Mucosa of rectum (tissue), 2 donors: ENCODE measurements around the gene KIF26B.

Experiments
- H3K27ac ChIP-seq, 2 donors: one replicate each; pipeline ENCODE4 v1.7.0; 2013; ENCODE audit warnings: inconsistent platforms in 2 of 2, low read depth in 2 of 2, low read length in 2 of 2
- H3K27me3 ChIP-seq, 2 donors: one replicate each; pipeline ENCODE4 v1.7.0; 2013; ENCODE audit warnings: low read length in 2 of 2; ENCODE audit not compliant: control insufficient read depth in 2 of 2, insufficient read depth in 2 of 2
- H3K36me3 ChIP-seq, 2 donors: one replicate each; pipeline ENCODE4 v1.7.0; 2013; ENCODE audit warnings: low read length in 2 of 2; ENCODE audit not compliant: control insufficient read depth in 2 of 2, insufficient read depth in 2 of 2
- H3K4me1 ChIP-seq, 2 donors: one replicate each; pipeline ENCODE4 v1.7.0; 2013; ENCODE audit warnings: low read length in 2 of 2, mild to moderate bottlenecking in 1 of 2; ENCODE audit not compliant: control insufficient read depth in 2 of 2, insufficient read depth in 2 of 2
- H3K4me3 ChIP-seq, 2 donors: one replicate each; pipeline ENCODE4 v1.7.0; 2013; ENCODE audit warnings: low read length in 2 of 2
- H3K9ac ChIP-seq, 2 donors: one replicate each; pipeline ENCODE4 v1.7.0; 2013; ENCODE audit warnings: low read length in 2 of 2, low read depth in 1 of 2, mild to moderate bottlenecking in 1 of 2
- H3K9me3 ChIP-seq, 2 donors: one replicate each; pipeline ENCODE4 v1.7.0; 2013; ENCODE audit warnings: low read length in 2 of 2; ENCODE audit not compliant: control insufficient read depth in 2 of 2
- donor health status: healthy.
- donor health status: Normal muscosa, but diverticular disease.

The KIF26B gene

GRCh38 chr1:245475126-245475525, 320.3 kb downstream of the KIF26B start:
- no peak overlapping the region for H3K4me3 ChIP-seq
- H3K9me3 ChIP-seq: no peaks in the 10 kb centered on the region
- no peaks in the 10 kb centered on the region for H3K27me3 ChIP-seq
- H3K4me1 ChIP-seq: no peaks in the 10 kb centered on the region
- H3K9ac ChIP-seq: no peak overlapping the region
- H3K36me3 ChIP-seq: no peaks in the 10 kb centered on the region
- no peak overlapping the region for H3K27ac ChIP-seq

GRCh38 chr1:245475961-245476516, 321.3 kb downstream of the KIF26B start:
- Histone ChIP-seq H3K27me3 (no peaks in the 10 kb centered on the region), H3K4me3 (no peak overlapping the region)

GRCh38 chr1:245477941-245478340, 323.2 kb downstream of the KIF26B start:
- H3K4me3 ChIP-seq: no peak overlapping the region
- no peaks in the 10 kb centered on the region for H3K4me1 ChIP-seq
- H3K9ac ChIP-seq: no peak overlapping the region
- no peaks in the 10 kb centered on the region for H3K9me3 ChIP-seq
- no peaks in the 10 kb centered on the region for H3K36me3 ChIP-seq
- no peak overlapping the region for H3K27ac ChIP-seq
- H3K27me3 ChIP-seq: no peaks in the 10 kb centered on the region

More at GRCh38 chr1:245475961-245476516, 321.3 kb downstream of the KIF26B start:
- no peaks in the 10 kb centered on the region for H3K4me1 ChIP-seq
- no peaks in the 10 kb centered on the region for H3K36me3 ChIP-seq
- no peak overlapping the region for H3K9ac ChIP-seq
- H3K27ac ChIP-seq: no peak overlapping the region
- H3K9me3 ChIP-seq: no peaks in the 10 kb centered on the region

- Histone ChIP-seq H3K9ac (no peak overlapping the region), H3K36me3 (no peaks in the 10 kb centered on the region), H3K4me1 (no peaks in the 10 kb centered on the region), H3K27ac (no peak overlapping the region), H3K4me3 (no peak overlapping the region), H3K9me3 (no peaks in the 10 kb centered on the region), H3K27me3 (no peaks in the 10 kb centered on the region)
Observed at GRCh38 chr1:245480393-245481120, 325.8 kb downstream of the KIF26B start.

GRCh38 chr1:245481261-245481660, 326.5 kb downstream of the KIF26B start:
- H3K4me1 ChIP-seq: no peaks in the 10 kb centered on the region
- H3K27ac ChIP-seq: no peak overlapping the region
- no peaks in the 10 kb centered on the region for H3K36me3 ChIP-seq
- no peaks in the 10 kb centered on the region for H3K27me3 ChIP-seq
- H3K4me3 ChIP-seq: no peak overlapping the region
- H3K9ac ChIP-seq: no peak overlapping the region
- no peaks in the 10 kb centered on the region for H3K9me3 ChIP-seq

GRCh38 chr1:245483247-245483646, 328.5 kb downstream of the KIF26B start:
- no peaks in the 10 kb centered on the region for H3K9me3 ChIP-seq
- H3K27me3 ChIP-seq: no peaks in the 10 kb centered on the region
- no peaks in the 10 kb centered on the region for H3K36me3 ChIP-seq
- no peaks in the 10 kb centered on the region for H3K4me1 ChIP-seq
- H3K9ac ChIP-seq: no peak overlapping the region
- no peak overlapping the region for H3K4me3 ChIP-seq
- no peak overlapping the region for H3K27ac ChIP-seq

- H3K4me1 ChIP-seq: no peaks in the 10 kb centered on the region
- no peaks in the 10 kb centered on the region for H3K27me3 ChIP-seq
- no peak overlapping the region for H3K27ac ChIP-seq
- H3K9ac ChIP-seq: no peak overlapping the region
- no peaks in the 10 kb centered on the region for H3K36me3 ChIP-seq
- H3K4me3 ChIP-seq: no peak overlapping the region
- no peaks in the 10 kb centered on the region for H3K9me3 ChIP-seq
Observed at GRCh38 chr1:245484176-245484575, 329.4 kb downstream of the KIF26B start.

GRCh38 chr1:245485996-245486395, 331.2 kb downstream of the KIF26B start:
- H3K9me3 ChIP-seq: no peaks in the 10 kb centered on the region
- no peaks in the 10 kb centered on the region for H3K4me1 ChIP-seq
- no peaks in the 10 kb centered on the region for H3K27me3 ChIP-seq
- no peak overlapping the region for H3K4me3 ChIP-seq
- H3K27ac ChIP-seq: no peak overlapping the region
- no peak overlapping the region for H3K9ac ChIP-seq
- no peaks in the 10 kb centered on the region for H3K36me3 ChIP-seq

GRCh38 chr1:245486775-245487470, 332.1 kb downstream of the KIF26B start:
- H3K9me3 ChIP-seq: no peaks in the 10 kb centered on the region
- no peak overlapping the region for H3K27ac ChIP-seq
- no peaks in the 10 kb centered on the region for H3K36me3 ChIP-seq
- H3K27me3 ChIP-seq: no peaks in the 10 kb centered on the region
- H3K9ac ChIP-seq: no peak overlapping the region
- no peaks in the 10 kb centered on the region for H3K4me1 ChIP-seq
- no peak overlapping the region for H3K4me3 ChIP-seq

GRCh38 chr1:245488346-245489129, 333.8 kb downstream of the KIF26B start:
- Histone ChIP-seq H3K27ac (no peak overlapping the region), H3K9ac (no peak overlapping the region), H3K9me3 (no peaks in the 10 kb centered on the region), H3K4me3 (no peak overlapping the region), H3K27me3 (no peaks in the 10 kb centered on the region), H3K36me3 (no peaks in the 10 kb centered on the region), H3K4me1 (no peaks in the 10 kb centered on the region)
